Vagina (tissue), 2 donors: ENCODE measurements around the gene PIR. TPM values are rescaled to one million over a fixed set of nuclear protein-coding genes. Genes with fewer than 3 reads are reported as not detected.

ENCODE experiments used
- DNase-seq, 2 donors: peaks; one replicate each; pipeline ENCODE4 v3.0.0-alpha.2; 2017; ENCODE audit errors: extremely low spot score in 2 of 2
- H3K27ac ChIP-seq: fragments of 200-600 bp; sonication (generic); one replicate; pipeline ENCODE4 v1.5.1; 2019
- H3K27me3 ChIP-seq: fragments of 200-600 bp; sonication (generic); one replicate; pipeline ENCODE4 v1.5.1; 2019
- H3K36me3 ChIP-seq, 2 donors: fragments of 200-600 bp; sonication (generic); one replicate each; pipeline ENCODE4 v1.5.1; 2017 to 2019
- H3K4me1 ChIP-seq: fragments of 200-600 bp; sonication (generic); one replicate; pipeline ENCODE4 v1.5.1; 2019
- H3K4me3 ChIP-seq, 2 donors: fragments of 200-600 bp; sonication (generic); 1 replicate in 1 of 2; 2 replicates in 1 of 2; pipeline ENCODE4 v1.5.1; 2016 to 2019
- H3K9me3 ChIP-seq: fragments of 200-600 bp; sonication (generic); one replicate; pipeline ENCODE4 v1.5.1; 2019
- POLR2A ChIP-seq, 2 donors: fragments of 450-650 bp; IDR thresholded peaks; one replicate each; pipeline ENCODE4 v1.6.1; 2017; ENCODE audit warnings: antibody characterized with exemption in 2 of 2, mild to moderate bottlenecking in 2 of 2, moderate library complexity in 2 of 2
- POLR2AphosphoS5 ChIP-seq, 2 donors: sonication (generic); formaldehyde crosslinking; IDR thresholded peaks; one replicate each; pipeline ENCODE4 v1.9.0; 2017; ENCODE audit warnings: antibody characterized with exemption in 2 of 2, mild to moderate bottlenecking in 2 of 2, low read depth in 1 of 2; ENCODE audit not compliant: insufficient read depth in 1 of 2
- intact Hi-C: fragments of 100-400 bp; cut with DNase I; formaldehyde crosslinking; loops from one replicate; pipeline ENCODE4 v1.15.1; 2023
- total RNA-seq: library from RNA; depleted of rRNA; stranded (reverse); fragments of >200 nt; gene quantifications from one replicate; pipeline ENCODE4 v1.2.3, GENCODE V29; 2016
- TF ChIP-seq, protein P1 (sequence below), 3 experiments: fragments of 450-650 bp in 2 of 3; fragments of 200-600 bp in 1 of 3; sonication (generic) in 1 of 3; IDR thresholded peaks; one replicate each; pipeline ENCODE4 v1.5.1; 2017 to 2019; ENCODE audit warnings: antibody characterized with exemption in 3 of 3, mild to moderate bottlenecking in 2 of 3, moderate library complexity in 2 of 3

PIR gene
- total RNA-seq, 1 donor from 2014 or later: 24.1 TPM

DNA sequence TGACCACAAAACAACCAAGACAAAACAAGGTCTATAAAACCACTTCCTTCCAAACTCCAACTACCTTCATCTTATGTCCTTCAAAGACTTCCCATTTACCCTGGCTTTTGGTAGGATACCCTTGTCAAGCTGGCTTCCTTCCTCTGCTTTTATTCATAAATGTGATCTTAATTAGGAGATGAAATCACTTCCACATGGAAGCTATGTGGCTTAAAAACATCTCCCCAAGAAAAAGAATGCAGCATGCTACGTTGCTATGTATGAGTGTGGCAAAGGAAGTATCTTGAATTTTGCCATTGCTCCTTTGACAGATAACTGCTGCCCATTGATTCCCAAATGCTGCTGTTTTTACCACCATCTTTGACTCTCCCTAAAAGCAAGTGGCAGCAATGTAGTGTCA lies 62.5 kb downstream of the PIR start:
- TF ChIP-seq, protein P1, sequence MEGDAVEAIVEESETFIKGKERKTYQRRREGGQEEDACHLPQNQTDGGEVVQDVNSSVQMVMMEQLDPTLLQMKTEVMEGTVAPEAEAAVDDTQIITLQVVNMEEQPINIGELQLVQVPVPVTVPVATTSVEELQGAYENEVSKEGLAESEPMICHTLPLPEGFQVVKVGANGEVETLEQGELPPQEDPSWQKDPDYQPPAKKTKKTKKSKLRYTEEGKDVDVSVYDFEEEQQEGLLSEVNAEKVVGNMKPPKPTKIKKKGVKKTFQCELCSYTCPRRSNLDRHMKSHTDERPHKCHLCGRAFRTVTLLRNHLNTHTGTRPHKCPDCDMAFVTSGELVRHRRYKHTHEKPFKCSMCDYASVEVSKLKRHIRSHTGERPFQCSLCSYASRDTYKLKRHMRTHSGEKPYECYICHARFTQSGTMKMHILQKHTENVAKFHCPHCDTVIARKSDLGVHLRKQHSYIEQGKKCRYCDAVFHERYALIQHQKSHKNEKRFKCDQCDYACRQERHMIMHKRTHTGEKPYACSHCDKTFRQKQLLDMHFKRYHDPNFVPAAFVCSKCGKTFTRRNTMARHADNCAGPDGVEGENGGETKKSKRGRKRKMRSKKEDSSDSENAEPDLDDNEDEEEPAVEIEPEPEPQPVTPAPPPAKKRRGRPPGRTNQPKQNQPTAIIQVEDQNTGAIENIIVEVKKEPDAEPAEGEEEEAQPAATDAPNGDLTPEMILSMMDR (IDR thresholded peaks at IDR 0.05): no peak
- TF ChIP-seq POLR2AphosphoS5 (IDR thresholded peaks at IDR 0.05; ENCODE audit: insufficient read depth in 1 of 2, low read depth in 1 of 2): no peak
- no peak for TF ChIP-seq POLR2A (IDR thresholded peaks at IDR 0.05)
- Histone ChIP-seq H3K9me3 (no peaks in the 10 kb centered on the region), H3K4me1 (no peaks in the 10 kb centered on the region), H3K4me3 (no peak overlapping the region), H3K27me3 (no peaks in the 10 kb centered on the region), H3K36me3 (no peaks in the 10 kb centered on the region), H3K27ac (no peak overlapping the region)
- DNase-seq: no peak
- intact Hi-C loops: no loop called here

GRCh38 chrX:15430076-15430475 lies 63.1 kb downstream of the PIR start:
- no peaks in the 10 kb centered on the region for H3K9me3 ChIP-seq
- H3K27ac ChIP-seq: no peak overlapping the region
- TF ChIP-seq POLR2AphosphoS5 (IDR thresholded peaks at IDR 0.05; ENCODE audit: insufficient read depth in 1 of 2, low read depth in 1 of 2) (no peak), POLR2A (IDR thresholded peaks at IDR 0.05) (no peak)
- TF ChIP-seq, protein P1 (IDR thresholded peaks at IDR 0.05): no peak
- H3K36me3 ChIP-seq: no peaks in the 10 kb centered on the region
- no peak overlapping the region for H3K4me3 ChIP-seq
- H3K4me1 ChIP-seq: no peaks in the 10 kb centered on the region
- no peaks in the 10 kb centered on the region for H3K27me3 ChIP-seq
- intact Hi-C loops: no loop called here
- no peak for DNase-seq

DNA sequence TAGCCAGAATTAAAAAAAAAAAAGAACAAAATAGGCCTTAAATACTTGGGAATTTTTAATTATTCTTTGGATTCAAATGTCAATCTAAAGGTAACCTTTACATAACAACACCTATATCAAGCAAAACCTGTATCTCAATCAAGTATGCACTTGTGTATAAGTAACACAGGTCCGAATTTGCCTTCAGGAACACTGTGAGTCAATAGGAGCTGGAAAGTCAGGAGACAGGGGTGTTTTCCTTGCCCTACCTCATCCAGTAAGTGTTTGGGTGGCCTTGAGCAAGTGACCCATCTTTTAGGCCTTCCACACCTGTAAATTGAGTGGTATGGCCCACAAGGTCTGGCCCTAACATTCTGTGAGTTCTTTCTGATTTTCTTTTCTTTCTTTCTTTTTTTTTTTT lies 68.1 kb downstream of the PIR start:
- no peaks in the 10 kb centered on the region for H3K9me3 ChIP-seq
- H3K4me1 ChIP-seq: no peaks in the 10 kb centered on the region
- intact Hi-C loops: no loop called here
- no peak for TF ChIP-seq POLR2A (IDR thresholded peaks at IDR 0.05)
- TF ChIP-seq POLR2AphosphoS5 (IDR thresholded peaks at IDR 0.05; ENCODE audit: insufficient read depth in 1 of 2, low read depth in 1 of 2): no peak
- TF ChIP-seq, protein P1 (IDR thresholded peaks at IDR 0.05): no peak
- no peaks in the 10 kb centered on the region for H3K36me3 ChIP-seq
- no peak overlapping the region for H3K27ac ChIP-seq
- no peak for DNase-seq
- no peak overlapping the region for H3K4me3 ChIP-seq
- no peaks in the 10 kb centered on the region for H3K27me3 ChIP-seq

- Histone ChIP-seq H3K4me1 (no peaks in the 10 kb centered on the region), H3K36me3 (no peaks in the 10 kb centered on the region), H3K27ac (no peak overlapping the region), H3K4me3 (no peak overlapping the region), H3K9me3 (no peaks in the 10 kb centered on the region), H3K27me3 (no peaks in the 10 kb centered on the region)
- no peak for DNase-seq
- intact Hi-C loops: no loop called here
- no peak for TF ChIP-seq POLR2AphosphoS5 (IDR thresholded peaks at IDR 0.05; ENCODE audit: insufficient read depth in 1 of 2, low read depth in 1 of 2)
- no peak for TF ChIP-seq POLR2A (IDR thresholded peaks at IDR 0.05)
- TF ChIP-seq, protein P1 (IDR thresholded peaks at IDR 0.05): no peak
Observed at GRCh38 chrX:15418707-15419181, 74.4 kb downstream of the PIR start.

GRCh38 chrX:15418041-15418706 lies 75.0 kb downstream of the PIR start:
- TF ChIP-seq POLR2A (IDR thresholded peaks at IDR 0.05) (no peak), POLR2AphosphoS5 (IDR thresholded peaks at IDR 0.05; ENCODE audit: insufficient read depth in 1 of 2, low read depth in 1 of 2) (no peak)
- TF ChIP-seq, protein P1 (IDR thresholded peaks at IDR 0.05): no peak
- H3K4me3 ChIP-seq: no peak overlapping the region
- H3K27ac ChIP-seq: no peak overlapping the region
- intact Hi-C loops: no loop called here
- H3K27me3 ChIP-seq: no peaks in the 10 kb centered on the region
- no peaks in the 10 kb centered on the region for H3K36me3 ChIP-seq
- no peaks in the 10 kb centered on the region for H3K9me3 ChIP-seq
- no peak for DNase-seq
- H3K4me1 ChIP-seq: no peaks in the 10 kb centered on the region
